OCI-LY3 (cell line): Measurements from ENCODE around the gene NPB.

ENCODE experiments used
- CTCF ChIP-seq: fragments of 200-600, 300-600 bp; sonication (generic); IDR thresholded peaks from 2 replicates; pipeline ENCODE4 v1.5.1; 2014; ENCODE audit warnings: antibody characterized with exemption, low read length, low read depth
- EZH2phosphoT487 ChIP-seq: fragments of 200-600 bp; shearing (Covaris generic); IDR thresholded peaks from 2 replicates; pipeline ENCODE4 v1.6.1; 2018; ENCODE audit warnings: antibody characterized with exemption, mixed run types, low read depth

DNA sequence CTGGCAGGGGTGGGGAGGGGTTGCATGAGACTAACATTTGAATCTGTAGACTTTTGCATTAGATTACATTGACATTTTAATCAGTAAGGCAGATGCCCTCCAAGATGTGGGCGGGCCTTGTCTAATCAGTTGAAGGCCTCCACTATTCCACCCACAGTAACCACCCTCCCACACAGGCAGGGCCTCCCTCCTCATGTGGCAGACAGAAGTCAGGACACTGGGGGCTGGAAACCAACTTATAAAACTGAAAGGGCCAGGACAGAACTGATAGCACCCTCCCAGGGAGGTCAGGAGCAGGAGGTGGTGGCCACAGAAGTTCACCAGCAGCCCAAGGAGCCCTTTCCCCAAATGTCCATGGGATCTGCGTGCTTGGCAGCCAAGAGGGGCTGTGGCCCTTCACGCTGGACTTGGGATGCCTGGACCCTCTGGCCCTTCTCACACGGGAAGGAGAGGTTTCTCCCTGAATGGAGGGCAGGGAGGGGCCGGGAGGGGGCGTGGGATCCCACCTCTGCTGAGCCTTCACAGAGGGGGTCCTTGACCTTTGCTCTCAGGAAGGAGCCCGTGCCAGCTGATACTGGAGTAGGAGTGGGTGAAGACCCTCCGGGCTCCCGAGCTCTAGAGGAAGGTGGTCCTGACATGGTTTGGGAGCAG, 30.4 kb downstream of the NPB start:
- TF ChIP-seq CTCF (no peak), EZH2phosphoT487 (no peak)
